Measurements from ENCODE around the gene TNFSF18.

DNA sequence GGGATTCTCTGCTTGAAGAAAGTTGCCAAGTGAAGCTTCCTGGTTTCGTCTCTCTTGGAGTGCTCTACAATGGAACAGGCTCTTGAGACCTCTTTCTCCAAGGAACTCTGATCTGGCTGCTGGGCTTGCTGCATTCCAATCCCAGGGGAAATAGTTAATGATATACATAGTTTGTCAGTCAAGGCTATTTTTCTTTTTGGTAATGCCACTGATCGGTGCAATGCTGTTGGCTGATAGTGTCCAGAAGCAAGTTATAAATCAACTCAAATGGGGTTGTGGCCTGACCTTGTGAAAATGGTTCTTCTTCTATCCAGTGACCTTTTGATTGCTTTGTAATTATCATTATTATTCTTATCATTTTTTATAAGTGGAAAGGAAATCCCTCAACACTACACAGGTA lies 48.4 kb upstream of the TNFSF18 start:
- TF ChIP-seq, protein P1, sequence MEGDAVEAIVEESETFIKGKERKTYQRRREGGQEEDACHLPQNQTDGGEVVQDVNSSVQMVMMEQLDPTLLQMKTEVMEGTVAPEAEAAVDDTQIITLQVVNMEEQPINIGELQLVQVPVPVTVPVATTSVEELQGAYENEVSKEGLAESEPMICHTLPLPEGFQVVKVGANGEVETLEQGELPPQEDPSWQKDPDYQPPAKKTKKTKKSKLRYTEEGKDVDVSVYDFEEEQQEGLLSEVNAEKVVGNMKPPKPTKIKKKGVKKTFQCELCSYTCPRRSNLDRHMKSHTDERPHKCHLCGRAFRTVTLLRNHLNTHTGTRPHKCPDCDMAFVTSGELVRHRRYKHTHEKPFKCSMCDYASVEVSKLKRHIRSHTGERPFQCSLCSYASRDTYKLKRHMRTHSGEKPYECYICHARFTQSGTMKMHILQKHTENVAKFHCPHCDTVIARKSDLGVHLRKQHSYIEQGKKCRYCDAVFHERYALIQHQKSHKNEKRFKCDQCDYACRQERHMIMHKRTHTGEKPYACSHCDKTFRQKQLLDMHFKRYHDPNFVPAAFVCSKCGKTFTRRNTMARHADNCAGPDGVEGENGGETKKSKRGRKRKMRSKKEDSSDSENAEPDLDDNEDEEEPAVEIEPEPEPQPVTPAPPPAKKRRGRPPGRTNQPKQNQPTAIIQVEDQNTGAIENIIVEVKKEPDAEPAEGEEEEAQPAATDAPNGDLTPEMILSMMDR (IDR thresholded peaks at IDR 0.05; ENCODE audit: insufficient read depth, low read depth, low read length): no peak
- TF ChIP-seq EZH2 (IDR thresholded peaks at IDR 0.05; ENCODE audit: insufficient read depth, low read length): no peak

Data from astrocyte (in vitro differentiated cells and primary cell).